GM12875 (cell line): ENCODE results near the gene MPZL1.

ENCODE experiments used
- H3K4me3 ChIP-seq: one replicate; pipeline ENCODE4 v1.5.1; 2011; ENCODE audit warnings: low read depth, low read length, control low read depth
- CTCF ChIP-seq: IDR thresholded peaks from 2 replicates; pipeline ENCODE4 v1.5.1; 2011; ENCODE audit warnings: low read depth, mild to moderate bottlenecking, control low read depth, inconsistent platforms, low read length, moderate library complexity, borderline replicate concordance; ENCODE audit not compliant: insufficient read depth

MPZL1 gene

GRCh38 chr1:167808690-167809089 lies 86.9 kb downstream of the MPZL1 start:
- no peak for TF ChIP-seq CTCF
- no peak overlapping the region for H3K4me3 ChIP-seq

GRCh38 chr1:167812972-167813371 lies 91.2 kb downstream of the MPZL1 start:
- no peak for TF ChIP-seq CTCF
- no peak overlapping the region for H3K4me3 ChIP-seq

GRCh38 chr1:167815650-167816049 lies 93.9 kb downstream of the MPZL1 start:
- TF ChIP-seq CTCF, result no peak
- H3K4me3 ChIP-seq, result no peak overlapping the region

- H3K4me3 ChIP-seq, result no peak overlapping the region
- TF ChIP-seq CTCF, result no peak
Observed at GRCh38 chr1:167819849-167820683, 98.3 kb downstream of the MPZL1 start.

GRCh38 chr1:167820684-167821355 lies 99.0 kb downstream of the MPZL1 start:
- no peak overlapping the region for H3K4me3 ChIP-seq
- TF ChIP-seq CTCF, result no peak

GRCh38 chr1:167821356-167821685 lies 99.5 kb downstream of the MPZL1 start:
- H3K4me3 ChIP-seq, result no peak overlapping the region
- no peak for TF ChIP-seq CTCF
